Neural cell (in vitro differentiated cells): ENCODE results near the gene SPATS2. TPM values are rescaled to one million over a fixed set of nuclear protein-coding genes. Genes with fewer than 3 reads are reported as not detected.

Experiments used
- H2AFZ ChIP-seq: fragments of 200-600, 300-800 bp; sonication (generic), shearing (Covaris generic); 2 replicates; pipeline ENCODE4 v1.6.0; 2014; ENCODE audit warnings: low read depth, mild to moderate bottlenecking, antibody characterized with exemption, low read length, moderate library complexity
- H3F3A ChIP-seq: fragments of 200-600 bp; shearing (Covaris generic); 2 replicates; pipeline ENCODE4 v1.6.1; 2016; ENCODE audit warnings: mild to moderate bottlenecking, moderate library complexity, mixed read lengths, antibody characterized with exemption, low read length; ENCODE audit not compliant: insufficient read depth, poor library complexity, severe bottlenecking
- H3K27ac ChIP-seq: fragments of 200-600, 300-800 bp; sonication (generic), shearing (Covaris generic); 2 replicates; pipeline ENCODE4 v1.5.1; 2014; ENCODE audit warnings: mild to moderate bottlenecking, low read length, moderate library complexity
- H3K27me3 ChIP-seq: fragments of 300-800, 200-600 bp; sonication (generic), shearing (Covaris generic); 2 replicates; pipeline ENCODE4 v1.6.0; 2014; ENCODE audit warnings: mild to moderate bottlenecking, low read depth, low read length, moderate library complexity; ENCODE audit not compliant: insufficient read depth
- H3K36me3 ChIP-seq: fragments of 300-800, 200-600 bp; sonication (generic), shearing (Covaris generic); 2 replicates; pipeline ENCODE4 v1.5.1; 2014; ENCODE audit warnings: mild to moderate bottlenecking, antibody characterized with exemption, low read length, moderate library complexity; ENCODE audit not compliant: insufficient read depth
- H3K4me2 ChIP-seq: fragments of 300-800, 200-600 bp; sonication (generic), shearing (Covaris generic); 2 replicates; pipeline ENCODE4 v1.6.0; 2014; ENCODE audit warnings: mild to moderate bottlenecking, low read length
- H3K4me3 ChIP-seq: fragments of 300-800, 200-600 bp; sonication (generic), shearing (Covaris generic); 2 replicates; pipeline ENCODE4 v1.5.1; 2014; ENCODE audit warnings: mild to moderate bottlenecking, low read length, moderate library complexity
- H3K79me2 ChIP-seq: fragments of 200-600 bp; shearing (Covaris generic); replicated peaks from 2 replicates; pipeline ENCODE4 v1.6.0; 2014; ENCODE audit warnings: mild to moderate bottlenecking, low read length, moderate library complexity; ENCODE audit not compliant: insufficient read depth
- H3K9ac ChIP-seq: fragments of 300-800, 200-600 bp; sonication (generic), shearing (Covaris generic); 2 replicates; pipeline ENCODE4 v1.6.1; 2016; ENCODE audit warnings: mild to moderate bottlenecking, low read length, mixed read lengths
- H3K9me2 ChIP-seq: fragments of 200-600 bp; shearing (Covaris generic); 2 replicates; pipeline ENCODE4 v1.6.1; 2016; ENCODE audit warnings: mild to moderate bottlenecking, low read length, mixed read lengths; ENCODE audit not compliant: insufficient read depth
- H3K9me3 ChIP-seq: fragments of 200-600, 300-800 bp; sonication (generic), shearing (Covaris generic); 2 replicates; pipeline ENCODE4 v1.6.1; 2016; ENCODE audit warnings: mild to moderate bottlenecking, mixed run types, low read length, moderate library complexity, mixed read lengths
- H4K20me1 ChIP-seq: fragments of 200-600 bp; shearing (Covaris generic); 2 replicates; pipeline ENCODE4 v1.6.1; 2016; ENCODE audit warnings: mild to moderate bottlenecking, mixed run types; ENCODE audit not compliant: insufficient read depth
- CTCF ChIP-seq: fragments of 450-650 bp; IDR thresholded peaks from 2 replicates; pipeline ENCODE4 v1.5.1; 2014; ENCODE audit warnings: antibody characterized with exemption, mild to moderate bottlenecking, moderate library complexity; ENCODE audit not compliant: poor library complexity, severe bottlenecking
- EP300 ChIP-seq: fragments of 450-650 bp; conservative IDR thresholded peaks from 2 replicates; pipeline ENCODE4 v1.6.1; 2014; ENCODE audit warnings: antibody characterized with exemption, mild to moderate bottlenecking, moderate library complexity; ENCODE audit not compliant: poor library complexity, severe bottlenecking
- EZH2 ChIP-seq: fragments of 200-600, 300-800 bp; shearing (Covaris generic), sonication (generic); IDR thresholded peaks from 2 replicates; pipeline ENCODE4 v1.6.1; 2014; ENCODE audit warnings: antibody characterized with exemption, low read length, borderline replicate concordance, mild to moderate bottlenecking; ENCODE audit not compliant: insufficient read depth, poor library complexity, severe bottlenecking
- MXI1 ChIP-seq: fragments of 450-650 bp; conservative IDR thresholded peaks from 2 replicates; pipeline ENCODE4 v1.6.1; 2014; ENCODE audit warnings: antibody characterized with exemption, mild to moderate bottlenecking; ENCODE audit not compliant: poor library complexity, severe bottlenecking
- POLR2AphosphoS5 ChIP-seq: IDR thresholded peaks from 2 replicates; pipeline ENCODE4 v1.6.1; 2012
- RAD21 ChIP-seq: fragments of 450-650 bp; conservative IDR thresholded peaks from 2 replicates; pipeline ENCODE4 v1.6.1; 2014; ENCODE audit warnings: antibody characterized with exemption, mild to moderate bottlenecking, moderate library complexity
- REST ChIP-seq: IDR thresholded peaks from 2 replicates; pipeline ENCODE4 v1.6.1; 2012; ENCODE audit warnings: borderline replicate concordance
- SMC3 ChIP-seq: fragments of 450-650 bp; conservative IDR thresholded peaks from 2 replicates; pipeline ENCODE4 v1.6.1; 2014; ENCODE audit warnings: antibody characterized with exemption, mild to moderate bottlenecking, moderate library complexity; ENCODE audit not compliant: poor library complexity
- TAF1 ChIP-seq: IDR thresholded peaks from 2 replicates; pipeline ENCODE4 v1.6.1; 2012; ENCODE audit warnings: low read depth
- polyA plus RNA-seq: library from polyadenylated mRNA; depleted of rRNA; stranded (reverse); fragments of >200 nt; gene quantifications from 2 replicates; pipeline ENCODE4 v1.2.3, GENCODE V29; 2014

SPATS2 gene
- polyA plus RNA-seq, 1 donor from 2014 or later, result 58.4 TPM

GRCh38 chr12:49560695-49561094, 193.4 kb downstream of the SPATS2 start:
- Histone ChIP-seq H3K4me3 (no peak overlapping the region), H3K79me2 (no peaks in the 10 kb centered on the region), H3K9ac (no peak overlapping the region), H4K20me1 (no peaks in the 10 kb centered on the region), H3K9me3 (no peaks in the 10 kb centered on the region), H3K27ac (no peak overlapping the region), H3F3A (no peaks in the 10 kb centered on the region), H3K9me2 (no peaks in the 10 kb centered on the region), H3K27me3 (no peaks in the 10 kb centered on the region), H3K4me2 (no peak overlapping the region), H3K36me3 (no peaks in the 10 kb centered on the region), H2AFZ (no peak overlapping the region)
- TF ChIP-seq MXI1 (no peak), RAD21 (no peak), TAF1 (no peak), POLR2AphosphoS5 (no peak), EZH2 (no peak), EP300 (no peak), SMC3 (no peak), REST (no peak), CTCF (no peak)

GRCh38 chr12:49562233-49562632, 195.0 kb downstream of the SPATS2 start:
- peaks cover 8% of the 10 kb centered on the region for H3K79me2 ChIP-seq
- no peaks in the 10 kb centered on the region for H3K36me3 ChIP-seq
- no peak overlapping the region for H3K27ac ChIP-seq
- H3K4me3 ChIP-seq, result no peak overlapping the region
- no peaks in the 10 kb centered on the region for H3K27me3 ChIP-seq
- H3F3A ChIP-seq, result no peaks in the 10 kb centered on the region
- H3K4me2 ChIP-seq, result no peak overlapping the region
- TF ChIP-seq REST (no peak), EP300 (no peak), EZH2 (no peak), MXI1 (no peak), CTCF (no peak), RAD21 (no peak), TAF1 (no peak), SMC3 (no peak), POLR2AphosphoS5 (no peak)
- no peaks in the 10 kb centered on the region for H3K9me3 ChIP-seq
- no peak overlapping the region for H3K9ac ChIP-seq
- no peaks in the 10 kb centered on the region for H3K9me2 ChIP-seq
- no peak overlapping the region for H2AFZ ChIP-seq
- H4K20me1 ChIP-seq, result no peaks in the 10 kb centered on the region
